T-helper 17 cell (primary cell): ENCODE data around the gene N4BP3. TPM values are rescaled to one million over a fixed set of nuclear protein-coding genes. Genes with fewer than 3 reads are reported as not detected.
A peak's percentile ranks its signal among the peaks of the same experiment; 100 is the strongest.
"Not testable (repeated sequence)": the region's sequence is repeated elsewhere in the genome, so short reads cannot be mapped to it uniquely, and the experiment has no call there.

Experiments
- ATAC-seq: fragments of 150-1000 bp; cut with Tn5 transposase; 2 replicates; pipeline ENCODE4 v1.10.0; 2021; ENCODE audit warnings: mild to moderate bottlenecking, moderate library complexity
- DNase-seq, 3 donors: peaks; one replicate each; pipeline versions ENCODE4 v3.0.0 to v3.0.0-alpha.2; 2020 to 2021
- H3K9me3 ChIP-seq: one replicate; pipeline ENCODE4 v1.7.0; 2013; ENCODE audit warnings: low read length, mild to moderate bottlenecking; ENCODE audit not compliant: control insufficient read depth, poor library complexity, severe bottlenecking
- H3K27ac Mint-ChIP-seq: one replicate; pipeline ENCODE4 v1.8.0; 2022; ENCODE audit warnings: mild to moderate bottlenecking, moderate library complexity, mixed read lengths
- H3K27me3 Mint-ChIP-seq: one replicate; pipeline ENCODE4 v1.8.0; 2022; ENCODE audit warnings: mixed read lengths
- H3K36me3 Mint-ChIP-seq: one replicate; pipeline ENCODE4 v1.8.0; 2022; ENCODE audit warnings: low read depth, mixed read lengths
- H3K4me1 Mint-ChIP-seq: one replicate; pipeline ENCODE4 v1.8.0; 2022; ENCODE audit warnings: mild to moderate bottlenecking, mixed read lengths
- H3K4me3 Mint-ChIP-seq: one replicate; pipeline ENCODE4 v1.8.0; 2022; ENCODE audit warnings: mild to moderate bottlenecking, moderate library complexity, mixed read lengths
- total RNA-seq, 4 donors: library from RNA in 2 of 4; stranded (reverse) in 2 of 4; gene quantifications; one replicate each; pipeline ENCODE4 v1.2.3 and lab custom pipeline; 2022 to 2026

N4BP3 gene
- total RNA-seq, 2 donors from 2014 or later = 8.5 to 9.0 TPM

- DNase-seq = peak; percentile 61 to 78 (median 74)
- H3K27ac Mint-ChIP-seq = peak overlapping the region; percentile 27
- no peaks in the 10 kb centered on the region for H3K36me3 Mint-ChIP-seq
- no peaks in the 10 kb centered on the region for H3K9me3 ChIP-seq
- H3K4me3 Mint-ChIP-seq = peak overlapping the region; percentile 64
- H3K4me1 Mint-ChIP-seq = peaks cover 18% of the 10 kb centered on the region
- ATAC-seq = peak; percentile 79
- no peaks in the 10 kb centered on the region for H3K27me3 Mint-ChIP-seq
Measured at GRCh38 chr5:178120607-178121357, 7.5 kb downstream of the N4BP3 start.

GRCh38 chr5:178121391-178122276, 8.3 kb downstream of the N4BP3 start:
- DNase-seq (no peak), ATAC-seq (no peak)
- no peaks in the 10 kb centered on the region for H3K36me3 Mint-ChIP-seq
- H3K27ac Mint-ChIP-seq = peak overlapping the region; percentile 27
- peaks cover 14% of the 10 kb centered on the region for H3K4me1 Mint-ChIP-seq
- H3K9me3 ChIP-seq = no peaks in the 10 kb centered on the region
- H3K4me3 Mint-ChIP-seq = peak overlapping the region; percentile 64
- no peaks in the 10 kb centered on the region for H3K27me3 Mint-ChIP-seq

DNA sequence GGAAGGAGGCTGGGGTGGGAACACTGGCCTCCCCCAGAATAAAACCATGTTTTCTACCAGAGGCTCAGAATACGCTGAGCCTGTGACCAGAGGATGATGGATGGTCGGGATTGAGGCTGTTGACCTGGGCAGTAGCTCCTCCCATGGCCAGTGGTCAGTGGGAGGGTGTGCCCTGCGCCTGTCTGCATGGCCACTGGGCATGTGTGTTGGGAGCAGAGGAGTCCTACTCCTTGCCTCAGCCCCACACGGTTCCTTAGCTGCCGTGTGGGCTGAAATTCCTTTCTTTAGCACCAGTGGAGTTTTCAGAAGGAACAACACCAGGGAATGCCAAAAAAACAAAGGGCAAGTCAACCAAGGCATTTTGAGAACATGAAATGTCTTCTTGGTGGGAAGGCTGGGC, 9.0 kb downstream of the N4BP3 start:
- H3K4me3 Mint-ChIP-seq = peak overlapping the region; percentile 12
- ATAC-seq (no peak), DNase-seq (no peak)
- peaks cover 10% of the 10 kb centered on the region for H3K4me1 Mint-ChIP-seq
- H3K27me3 Mint-ChIP-seq = no peaks in the 10 kb centered on the region
- no peaks in the 10 kb centered on the region for H3K36me3 Mint-ChIP-seq
- no peaks in the 10 kb centered on the region for H3K9me3 ChIP-seq
- no peak overlapping the region for H3K27ac Mint-ChIP-seq

GRCh38 chr5:178123094-178123965, 10.0 kb downstream of the N4BP3 start:
- H3K27ac Mint-ChIP-seq = peak overlapping the region; percentile 67
- no peak overlapping the region for H3K4me3 Mint-ChIP-seq
- no peak for DNase-seq
- no peaks in the 10 kb centered on the region for H3K36me3 Mint-ChIP-seq
- H3K9me3 ChIP-seq = no peaks in the 10 kb centered on the region
- no peak for ATAC-seq
- H3K4me1 Mint-ChIP-seq = peaks cover 10% of the 10 kb centered on the region
- no peaks in the 10 kb centered on the region for H3K27me3 Mint-ChIP-seq

DNA sequence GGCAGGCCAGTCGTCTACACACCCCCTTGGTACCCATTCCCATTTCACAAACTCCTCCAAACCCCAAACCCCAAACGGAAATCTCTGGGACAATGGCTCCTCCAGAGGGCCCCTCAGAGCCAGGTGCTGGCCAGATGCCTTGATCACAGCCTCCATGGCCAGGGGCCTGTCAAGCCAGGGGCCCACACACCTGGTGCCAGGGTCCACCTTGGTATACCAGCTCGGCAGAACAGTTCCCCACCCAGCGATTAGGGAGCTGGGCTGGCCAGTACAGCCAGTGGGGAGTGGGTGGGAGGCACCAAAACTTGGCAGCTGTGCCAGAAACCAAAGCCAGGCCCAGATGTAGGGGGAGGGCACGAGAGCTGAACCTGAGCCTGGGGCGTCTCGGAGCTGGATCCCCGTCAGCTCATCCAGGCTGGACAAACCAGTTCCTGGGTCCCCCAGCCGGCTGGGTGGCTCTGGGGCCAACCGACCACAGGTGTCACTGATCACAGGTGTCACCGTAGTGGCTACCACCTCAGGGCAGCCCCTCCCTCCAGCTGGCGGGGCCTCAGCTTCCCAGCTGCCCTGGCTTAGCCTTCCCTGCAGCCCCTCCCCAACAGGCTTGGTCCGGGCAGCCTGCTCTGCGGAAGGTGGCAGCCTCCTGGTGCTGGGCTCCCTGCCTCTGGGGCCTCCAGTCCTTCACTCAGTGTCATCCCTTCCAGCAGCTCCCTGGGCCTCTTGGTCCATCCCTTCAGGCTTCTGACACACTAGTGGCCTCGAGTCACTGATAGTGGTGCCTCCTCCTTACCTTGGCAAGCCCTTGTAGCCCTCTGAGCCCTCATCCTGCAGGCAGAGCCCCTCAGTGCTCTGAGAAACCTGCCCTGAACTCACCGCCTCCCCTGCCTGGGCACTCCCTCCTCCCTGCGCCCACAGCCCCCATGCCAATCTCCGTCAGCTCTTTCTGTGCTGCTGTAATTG, 10.9 kb downstream of the N4BP3 start:
- Mint-ChIP-seq H3K4me1 (peaks cover 10% of the 10 kb centered on the region), H3K36me3 (no peaks in the 10 kb centered on the region), H3K27ac (peak overlapping the region; percentile 67), H3K4me3 (no peak overlapping the region), H3K27me3 (no peaks in the 10 kb centered on the region)
- no peaks in the 10 kb centered on the region for H3K9me3 ChIP-seq
- DNase-seq (no peak), ATAC-seq (no peak)

DNA sequence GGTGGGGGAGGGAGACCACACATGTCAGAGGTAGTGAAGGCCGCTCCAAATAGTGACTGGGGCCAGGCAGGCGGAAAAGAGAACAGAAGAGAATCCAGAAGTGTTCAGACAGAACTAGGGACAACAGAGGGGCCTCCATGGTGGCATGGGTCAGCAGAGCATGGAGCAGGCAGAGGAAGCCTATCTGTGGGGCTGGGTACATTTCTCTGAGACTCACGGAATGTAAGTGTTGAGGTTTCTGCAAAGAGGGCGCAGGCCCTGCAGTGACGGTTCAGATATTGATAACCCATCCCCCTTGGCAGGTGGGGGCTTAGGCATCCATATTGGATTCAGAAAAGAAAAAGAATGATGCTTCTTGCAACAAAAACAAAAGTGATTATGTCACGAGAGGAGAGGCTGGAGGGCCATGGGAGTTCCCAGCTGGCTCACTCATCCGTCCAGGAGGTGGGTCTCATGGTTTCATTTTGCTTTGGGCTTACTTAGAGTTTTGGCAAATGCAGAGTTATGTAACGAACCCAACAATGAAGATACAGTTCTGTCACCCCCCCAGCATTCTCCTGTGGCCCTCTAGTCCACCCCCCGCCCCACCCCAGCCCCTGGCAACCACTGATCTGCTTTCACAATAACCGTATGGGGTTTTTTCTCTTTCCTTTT, 12.0 kb downstream of the N4BP3 start:
- no peaks in the 10 kb centered on the region for H3K9me3 ChIP-seq
- ATAC-seq (no peak), DNase-seq (no peak)
- peaks cover 10% of the 10 kb centered on the region for H3K4me1 Mint-ChIP-seq
- no peaks in the 10 kb centered on the region for H3K27me3 Mint-ChIP-seq
- no peak overlapping the region for H3K4me3 Mint-ChIP-seq
- H3K27ac Mint-ChIP-seq = no peak overlapping the region
- no peaks in the 10 kb centered on the region for H3K36me3 Mint-ChIP-seq

DNA sequence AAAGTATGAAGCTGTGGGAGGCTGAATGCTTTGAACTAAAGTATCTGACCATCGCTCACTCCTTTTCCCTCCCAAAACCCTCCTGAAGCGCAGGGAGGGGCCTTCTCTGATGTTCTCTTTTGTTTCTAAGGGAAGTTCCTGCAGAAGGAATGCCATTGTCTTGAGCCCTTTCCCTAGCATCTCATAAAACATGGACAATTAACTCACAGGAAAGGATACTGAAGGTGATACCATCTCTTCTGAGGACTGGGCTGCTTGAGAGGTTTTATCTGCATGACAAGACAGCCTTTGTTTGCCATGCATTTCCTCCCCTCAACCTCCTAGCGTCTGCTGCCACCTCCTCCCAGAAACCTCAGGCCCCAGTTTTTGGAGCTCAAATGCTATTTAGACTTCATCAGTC, 13.2 kb downstream of the N4BP3 start:
- no peaks in the 10 kb centered on the region for H3K9me3 ChIP-seq
- ATAC-seq (no peak), DNase-seq (no peak)
- Mint-ChIP-seq H3K4me3 (no peak overlapping the region), H3K4me1 (peaks cover 5% of the 10 kb centered on the region), H3K27me3 (no peaks in the 10 kb centered on the region), H3K36me3 (no peaks in the 10 kb centered on the region), H3K27ac (no peak overlapping the region)

DNA sequence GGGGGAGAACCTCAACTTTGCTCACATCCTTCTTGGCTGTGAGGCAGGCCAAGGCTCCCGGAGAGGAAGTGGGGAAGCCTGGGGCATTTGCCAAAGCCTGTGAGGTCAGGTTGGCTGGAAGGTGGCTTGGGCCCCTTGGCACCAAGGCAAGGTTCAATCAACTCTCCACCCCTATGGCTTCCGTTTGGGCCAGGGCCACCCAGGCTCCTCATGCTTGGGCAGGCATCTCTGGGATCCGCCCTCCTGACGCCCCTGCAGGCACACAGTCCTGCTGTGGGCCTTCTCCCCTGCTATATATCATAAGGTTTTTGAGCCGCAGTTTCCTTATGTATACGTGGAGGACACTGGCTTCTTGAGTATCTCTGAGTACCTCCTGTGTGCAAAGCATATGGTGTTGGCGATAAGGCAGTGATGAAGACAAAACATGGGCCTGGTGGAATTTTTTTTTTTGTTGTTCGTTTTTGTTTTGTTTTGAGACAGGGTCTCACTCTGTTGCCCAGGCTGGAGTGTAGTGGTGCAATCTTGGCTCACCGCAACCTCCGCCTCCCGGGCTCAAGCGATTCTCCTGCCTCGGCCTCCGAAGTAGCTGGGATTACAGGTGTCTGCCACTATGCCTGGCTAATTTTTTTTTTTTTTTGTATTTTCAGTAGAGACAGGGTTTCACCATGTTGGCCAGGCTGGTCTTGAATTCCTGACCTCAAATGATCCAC, 14.1 kb downstream of the N4BP3 start:
- H3K27me3 Mint-ChIP-seq, H3K4me3 Mint-ChIP-seq, ATAC-seq, DNase-seq, H3K9me3 ChIP-seq, H3K36me3 Mint-ChIP-seq: not testable (repeated sequence)
- Mint-ChIP-seq H3K27ac (peak overlapping the region; percentile 39), H3K4me1 (peaks cover 11% of the 10 kb centered on the region)

DNA sequence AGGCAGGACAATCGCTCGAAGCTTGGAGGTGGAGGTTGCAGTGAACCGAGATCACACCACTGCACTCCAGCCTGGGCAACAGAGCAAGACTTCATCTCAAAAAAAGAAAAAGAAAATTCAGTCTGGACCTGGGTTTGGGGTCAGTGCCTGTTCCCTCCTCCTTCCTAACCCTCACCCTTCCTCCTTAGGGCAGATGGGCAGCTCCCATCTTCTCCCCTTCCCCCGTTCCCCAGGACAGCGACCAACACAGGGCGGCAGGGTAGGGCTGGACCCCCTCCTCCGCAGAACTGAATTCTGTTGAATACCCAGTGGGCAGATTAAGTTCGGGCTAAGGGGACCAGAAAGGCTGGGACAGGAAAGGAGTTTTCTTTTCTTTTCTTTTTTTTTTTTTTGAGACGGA, 16.0 kb downstream of the N4BP3 start:
- H3K27me3 Mint-ChIP-seq = no peaks in the 10 kb centered on the region
- no peak overlapping the region for H3K4me3 Mint-ChIP-seq
- H3K9me3 ChIP-seq = no peaks in the 10 kb centered on the region
- peaks cover 13% of the 10 kb centered on the region for H3K4me1 Mint-ChIP-seq
- H3K27ac Mint-ChIP-seq = no peak overlapping the region
- ATAC-seq = no peak
- no peak for DNase-seq
- peaks cover 2% of the 10 kb centered on the region for H3K36me3 Mint-ChIP-seq

GRCh38 chr5:178130234-178130575, 16.9 kb downstream of the N4BP3 start:
- not testable (repeated sequence) for H3K36me3 Mint-ChIP-seq, DNase-seq, H3K9me3 ChIP-seq, H3K27me3 Mint-ChIP-seq, ATAC-seq
- Mint-ChIP-seq H3K27ac (peak overlapping the region; percentile 69), H3K4me1 (peaks cover 16% of the 10 kb centered on the region), H3K4me3 (peak overlapping the region; percentile 60)

DNA sequence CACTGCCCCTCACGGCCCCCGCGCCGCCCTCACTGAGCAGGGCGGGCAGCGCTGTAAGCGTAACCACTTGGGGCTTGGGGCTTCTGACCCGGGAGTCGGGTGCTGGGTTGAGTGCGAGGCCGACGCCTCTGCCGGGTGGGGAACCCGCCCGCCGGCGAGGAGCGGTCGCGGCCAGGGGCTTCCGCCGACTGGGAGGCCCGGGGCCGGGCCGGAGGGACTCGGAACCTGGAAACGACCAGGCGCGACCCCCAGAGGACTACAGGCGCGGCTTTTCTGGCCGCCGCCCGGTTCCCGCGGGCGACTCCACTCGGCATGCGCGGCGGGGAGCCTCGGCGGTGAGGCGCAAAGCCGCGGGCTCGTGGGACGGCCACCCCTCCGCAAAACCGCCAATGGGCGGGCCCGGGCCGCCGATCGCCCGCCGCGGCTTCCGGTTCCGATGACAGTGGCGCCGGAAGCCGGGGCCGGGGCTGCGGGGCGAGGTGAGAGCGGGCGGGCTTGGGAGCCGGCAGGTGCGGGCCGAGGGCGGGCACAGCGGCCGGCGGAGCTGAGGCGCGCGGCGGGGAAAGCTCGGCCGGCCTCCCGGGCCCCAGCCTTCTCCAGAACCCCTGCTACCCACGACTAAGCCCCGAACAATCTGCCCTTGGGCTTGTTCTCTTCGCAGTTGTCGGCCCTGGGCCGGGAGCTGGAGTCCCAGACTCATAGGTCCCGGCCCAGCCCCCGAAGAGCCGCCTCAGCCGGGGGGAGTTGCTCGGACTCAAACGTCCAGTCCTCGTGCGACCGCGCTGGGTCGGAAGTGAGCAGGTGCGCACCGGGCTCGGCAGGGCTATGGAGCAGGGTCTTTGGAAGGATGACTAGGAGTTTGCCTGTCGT, 17.5 kb downstream of the N4BP3 start, which contains the start of gene RMND5B:
TSS of gene RMND5B (plus strand) at position 439 of the 870 bp plus-strand sequence. CDS start 7,106 bp downstream, outside the sequence.
- DNase-seq (peak; percentile 72 to 77 (median 75)), ATAC-seq (peak; percentile 91)
- Mint-ChIP-seq H3K36me3 (peaks cover 2% of the 10 kb centered on the region), H3K27me3 (no peaks in the 10 kb centered on the region), H3K4me3 (peak within 1 kb of the TSS; percentile 88), H3K4me1 (peaks cover 21% of the 10 kb centered on the region), H3K27ac (peak within 1 kb of the TSS; percentile 86)
- no peaks in the 10 kb centered on the region for H3K9me3 ChIP-seq
